A204.1 (cell line): ENCODE measurements around the gene GAGE10.
"Not testable (repeated sequence)": the region's sequence is repeated elsewhere in the genome, so short reads cannot be mapped to it uniquely, and the experiment has no call there.

Source experiments
- FAIRE-seq: peaks from 2 replicates; lab custom pipeline; 2012; peaks lifted over from hg19 to GRCh38; lab: Jason Lieb, UNC

GAGE10 gene

DNA sequence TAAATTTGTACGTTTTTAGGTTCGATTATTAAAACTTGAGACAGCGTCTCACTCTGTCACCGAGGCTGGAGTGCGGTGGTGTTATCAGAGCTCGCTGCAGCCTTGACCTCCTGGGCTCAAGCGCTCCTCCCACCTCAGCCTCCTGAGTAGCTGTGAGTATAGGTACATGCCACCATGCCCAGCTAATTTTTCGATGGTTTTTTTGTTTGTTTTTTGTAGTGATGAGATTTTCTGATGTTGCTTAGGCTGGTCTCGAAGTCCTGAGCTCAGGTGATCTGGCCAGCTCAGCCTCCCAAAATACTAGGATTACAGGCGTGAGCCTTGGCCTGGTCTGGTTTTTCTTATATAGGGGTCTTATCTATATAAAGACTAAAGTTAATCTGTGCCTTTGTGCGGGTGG, 27.0 kb downstream of the GAGE10 start:
- not testable (repeated sequence) for FAIRE-seq

DNA sequence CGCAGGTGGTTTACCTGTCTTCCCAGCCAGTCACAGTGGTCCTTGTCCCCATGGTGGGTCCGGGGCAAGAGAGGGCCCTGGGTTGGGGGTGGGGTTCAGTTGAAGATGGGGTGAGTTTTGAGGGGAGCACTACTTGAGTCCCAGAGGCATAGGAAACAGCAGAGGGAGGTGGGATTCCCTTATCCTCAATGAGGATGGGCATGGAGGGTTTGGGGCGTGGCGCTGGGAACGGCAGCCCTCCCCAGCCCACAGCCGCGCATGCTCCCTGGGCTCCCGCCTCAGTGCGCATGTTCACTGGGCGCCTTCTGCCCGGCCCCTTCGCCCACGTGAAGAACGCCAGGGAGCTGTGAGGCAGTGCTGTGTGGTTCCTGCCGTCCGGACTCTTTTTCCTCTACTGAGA, 27.8 kb downstream of the GAGE10 start, which contains the start of gene GAGE13:
Gene GAGE13 (plus strand): TSS at position 301 of the 400 bp plus-strand sequence. CDS start 1,156 bp downstream, outside the sequence.
- not testable (repeated sequence) for FAIRE-seq

DNA sequence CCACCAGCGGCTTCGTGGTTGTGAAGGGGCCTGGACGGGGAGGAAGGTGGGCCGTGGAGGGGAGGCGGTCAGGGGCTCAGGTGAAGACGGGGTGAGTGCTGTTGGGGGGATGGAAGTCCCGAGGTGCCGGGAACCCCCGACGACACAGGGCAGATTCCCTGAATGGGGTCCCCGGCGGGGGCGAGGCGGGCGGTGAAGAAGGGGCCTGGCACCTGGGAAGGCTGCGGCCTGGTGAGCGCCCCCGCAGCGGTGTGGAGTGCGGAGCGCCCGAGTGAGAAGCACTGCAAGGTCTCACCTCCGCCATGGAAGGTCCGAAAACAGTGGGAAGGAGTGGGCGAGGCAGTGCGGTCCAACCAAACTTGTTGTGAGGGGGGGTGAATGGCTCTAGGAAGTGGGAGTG, 28.4 kb downstream of the GAGE10 start:
- FAIRE-seq = not testable (repeated sequence)

DNA sequence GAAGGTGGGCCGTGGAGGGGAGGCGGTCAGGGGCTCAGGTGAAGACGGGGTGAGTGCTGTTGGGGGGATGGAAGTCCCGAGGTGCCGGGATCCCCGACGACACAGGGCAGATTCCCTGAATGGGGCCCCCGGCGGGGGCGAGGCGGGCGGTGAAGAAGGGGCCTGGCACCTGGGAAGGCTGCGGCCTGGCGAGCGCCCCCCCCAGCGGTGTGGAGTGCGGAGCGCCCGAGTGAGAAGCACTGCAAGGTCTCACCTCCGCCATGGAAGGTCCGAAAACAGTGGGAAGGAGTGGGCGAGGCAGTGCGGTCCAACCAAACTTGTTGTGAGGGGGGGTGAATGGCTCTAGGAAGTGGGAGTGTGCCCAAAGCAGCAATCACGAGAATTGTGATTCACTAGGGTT, 38.0 kb downstream of the GAGE10 start:
- FAIRE-seq = not testable (repeated sequence)

DNA sequence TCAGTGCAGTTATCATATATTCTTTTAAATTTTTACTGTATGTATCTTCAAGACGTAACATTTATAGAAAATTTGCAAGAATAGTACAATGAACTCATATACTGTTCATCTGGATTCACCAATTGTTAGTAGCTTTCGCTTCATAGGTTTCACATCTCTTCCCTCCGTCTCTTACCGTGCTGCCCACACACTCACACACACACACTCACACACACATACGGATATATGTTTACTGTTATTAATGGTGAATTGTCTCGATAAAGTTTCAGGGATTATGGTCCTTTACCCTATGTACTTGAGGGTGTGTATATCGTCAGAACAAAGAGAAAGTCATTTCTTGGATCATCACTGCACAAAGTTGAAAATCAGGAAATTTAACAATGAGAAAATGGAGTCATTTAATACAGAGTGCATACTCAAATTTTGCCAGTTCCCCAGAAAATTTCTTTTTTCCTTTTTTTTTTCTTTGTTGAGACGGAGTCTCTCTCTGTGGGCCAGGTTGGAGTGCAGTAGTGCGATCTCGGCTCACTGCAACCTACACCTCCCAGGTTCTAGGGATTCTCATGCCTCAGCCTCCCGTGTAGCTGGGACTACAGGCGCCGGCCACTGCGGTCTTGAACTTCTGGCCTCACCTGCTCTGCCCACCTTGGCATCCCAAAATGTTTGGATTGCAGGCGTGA, 41.2 kb downstream of the GAGE10 start:
- not testable (repeated sequence) for FAIRE-seq

DNA sequence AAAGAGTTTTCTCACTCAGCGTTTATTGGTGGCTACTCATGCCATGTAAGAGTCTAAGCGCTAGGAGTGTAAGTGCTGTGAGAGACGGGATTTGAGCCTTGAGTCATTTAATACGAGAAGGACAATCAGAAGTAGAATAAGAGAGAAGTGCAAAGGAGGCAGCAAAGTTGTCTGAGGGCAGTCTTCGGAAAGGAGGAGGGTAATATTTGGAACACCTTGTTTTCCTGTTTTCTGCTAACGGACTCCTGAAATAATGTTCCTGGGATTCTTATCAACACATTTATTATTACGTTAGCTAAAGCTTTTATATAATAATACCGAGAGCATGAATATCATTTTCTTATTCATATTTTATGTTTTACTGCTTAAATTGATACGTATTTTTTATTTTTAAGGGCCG, 42.0 kb downstream of the GAGE10 start:
- not testable (repeated sequence) for FAIRE-seq

DNA sequence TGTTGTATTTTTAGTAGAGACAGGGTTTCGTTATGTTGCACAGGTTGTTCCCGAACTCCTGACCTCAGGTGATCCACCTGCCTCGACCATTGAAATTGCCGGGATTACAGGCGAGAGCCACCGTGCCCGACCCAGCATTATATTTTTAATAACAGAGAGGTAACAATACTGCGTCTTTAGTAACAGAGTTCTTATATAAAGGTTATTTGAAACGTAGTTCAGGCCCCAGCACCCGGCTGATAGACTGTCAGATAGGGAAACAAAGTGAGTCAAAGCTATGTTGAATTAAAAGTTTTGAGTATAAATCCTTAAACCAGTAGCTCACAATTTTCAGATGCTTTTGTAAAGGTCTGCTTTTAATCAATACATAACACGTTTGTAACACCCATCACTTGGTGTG, 42.7 kb downstream of the GAGE10 start:
- not testable (repeated sequence) for FAIRE-seq
